BE2C (cell line): ENCODE results near the gene SLC39A3.

Source experiments
- DNase-seq: peaks from one replicate; pipeline ENCODE4 v3.0.0-alpha.2; 2020
- H3K27me3 ChIP-seq: fragments of 250-450 bp; sonication (Bioruptor Pico); 2 replicates; pipeline ENCODE4 v1.5.1; 2020; ENCODE audit warnings: mild to moderate bottlenecking
- H3K36me3 ChIP-seq: fragments of 250-450 bp; sonication (Bioruptor Pico); 2 replicates; pipeline ENCODE4 v1.5.1; 2020; ENCODE audit warnings: mild to moderate bottlenecking
- H3K4me1 ChIP-seq: fragments of 250-450 bp; sonication (Bioruptor Pico); 2 replicates; pipeline ENCODE4 v1.5.1; 2020
- H3K4me3 ChIP-seq: 2 replicates; pipeline ENCODE4 v1.5.1; 2011; ENCODE audit warnings: low read depth, low read length
- H3K9me3 ChIP-seq: fragments of 250-450 bp; sonication (Bioruptor Pico); 2 replicates; pipeline ENCODE4 v1.5.1; 2020
- CTCF ChIP-seq: IDR thresholded peaks from 2 replicates; pipeline ENCODE4 v1.5.1; 2012; ENCODE audit warnings: mild to moderate bottlenecking, low read depth, low read length

Gene SLC39A3

GRCh38 chr19:2732157-2732725, 7.6 kb downstream of the SLC39A3 start:
- H3K4me3 ChIP-seq: no peak overlapping the region
- no peak for DNase-seq
- H3K9me3 ChIP-seq: no peaks in the 10 kb centered on the region
- TF ChIP-seq CTCF: no peak
- H3K27me3 ChIP-seq: no peaks in the 10 kb centered on the region; the same call in 1 of the 2 replicates
- no peaks in the 10 kb centered on the region; the same call in 1 of the 2 replicates for H3K4me1 ChIP-seq
- H3K36me3 ChIP-seq: peaks cover 50% of the 10 kb centered on the region

- peak; percentile 22 for DNase-seq
- H3K9me3 ChIP-seq: no peaks in the 10 kb centered on the region
- H3K36me3 ChIP-seq: peaks cover 42% of the 10 kb centered on the region
- H3K27me3 ChIP-seq: no peaks in the 10 kb centered on the region; the same call in 1 of the 2 replicates
- TF ChIP-seq CTCF: no peak
- H3K4me3 ChIP-seq: no peak overlapping the region
- no peaks in the 10 kb centered on the region; the same call in 1 of the 2 replicates for H3K4me1 ChIP-seq
These were observed 8.4 kb downstream of the SLC39A3 start for GRCh38 chr19:2731181-2731995.

- H3K9me3 ChIP-seq: no peaks in the 10 kb centered on the region
These were observed 9.6 kb downstream of the SLC39A3 start for GRCh38 chr19:2729943-2730818.

GRCh38 chr19:2728783-2729387, 10.9 kb downstream of the SLC39A3 start:
- peak; percentile 49 for DNase-seq
- no peaks in the 10 kb centered on the region for H3K9me3 ChIP-seq
- peaks cover 20% of the 10 kb centered on the region for H3K36me3 ChIP-seq
- no peaks in the 10 kb centered on the region; the same call in 1 of the 2 replicates for H3K4me1 ChIP-seq
- TF ChIP-seq CTCF: no peak
- no peak overlapping the region for H3K4me3 ChIP-seq
- H3K27me3 ChIP-seq: no peaks in the 10 kb centered on the region; the same call in 1 of the 2 replicates

More at GRCh38 chr19:2729943-2730818, 9.6 kb downstream of the SLC39A3 start:
- peaks cover 30% of the 10 kb centered on the region for H3K36me3 ChIP-seq
- H3K4me1 ChIP-seq: no peaks in the 10 kb centered on the region; the same call in 1 of the 2 replicates
- no peaks in the 10 kb centered on the region; the same call in 1 of the 2 replicates for H3K27me3 ChIP-seq
- H3K4me3 ChIP-seq: no peak overlapping the region
- no peak for TF ChIP-seq CTCF
- no peak for DNase-seq

- no peak for TF ChIP-seq CTCF
- Histone ChIP-seq H3K4me1 (peaks cover 8% of the 10 kb centered on the region; the same call in 1 of the 2 replicates), H3K27me3 (no peaks in the 10 kb centered on the region; the same call in 1 of the 2 replicates), H3K4me3 (no peak overlapping the region), H3K9me3 (no peaks in the 10 kb centered on the region), H3K36me3 (peaks cover 8% of the 10 kb centered on the region; the same call in 1 of the 2 replicates)
- peak; percentile 12 for DNase-seq
These were observed 12.2 kb downstream of the SLC39A3 start for GRCh38 chr19:2727640-2727944.
